Right lobe of liver (tissue), 4 donors: ENCODE data around the gene CRAMP1.
"Not testable (repeated sequence)": the region's sequence is repeated elsewhere in the genome, so short reads cannot be mapped to it uniquely, and the experiment has no call there.

ENCODE experiments used
- CTCF ChIP-seq, 4 donors: fragments of 200-600 bp in 3 of 4; fragments of 450-650 bp in 1 of 4; IDR thresholded peaks; one replicate each; pipeline versions ENCODE4 v1.5.1 to v1.8.0; 2016 to 2022; ENCODE audit warnings: antibody characterized with exemption in 4 of 4, mild to moderate bottlenecking in 2 of 4
- POLR2A ChIP-seq: fragments of 450-650 bp; IDR thresholded peaks from one replicate; pipeline ENCODE4 v1.6.1; 2017; ENCODE audit warnings: antibody characterized with exemption, mild to moderate bottlenecking
- donor health status: DM: no; HTN: no; CAD: no.
- donor health status: DM: no; HTN: no; CAD: no.
- donor health status: DM: no; HTN: yes; CAD: no.

DNA sequence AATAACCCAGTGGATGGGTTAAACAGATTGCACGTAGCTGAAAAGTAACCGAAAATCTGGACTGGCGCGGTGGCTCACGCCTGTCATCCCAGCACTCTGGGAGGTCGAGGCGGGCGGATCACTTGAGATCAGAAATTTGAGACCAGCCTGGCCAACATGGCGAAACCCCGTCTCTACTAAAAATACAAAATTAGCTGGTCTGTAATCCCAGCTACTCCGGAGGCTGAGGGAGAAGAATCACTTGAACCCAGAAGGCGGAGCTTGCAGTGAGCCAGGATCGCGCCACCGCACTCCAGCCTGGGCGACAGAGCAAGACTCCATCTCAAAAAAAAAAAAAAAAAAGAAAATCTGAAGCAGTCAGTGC, 93.1 kb downstream of the CRAMP1 start:
- TF ChIP-seq CTCF (IDR thresholded peaks at IDR 0.05); POLR2A: not testable (repeated sequence)
